Measurements from ENCODE around the gene ERCC1. TPM values are rescaled to one million over a fixed set of nuclear protein-coding genes. Genes with fewer than 3 reads are reported as not detected.

ERCC1 gene
- total and polyA plus RNA-seq, 2 of the 13 experiments (the other 11 are each of a cell fraction or from before 2014, with no cell fraction given): 40.0 to 66.4 TPM

- TF ChIP-seq ARID2 (CRISPR knock-in tag; IDR thresholded peaks at IDR 0.05; ENCODE audit: borderline replicate concordance): no peak
- TF ChIP-seq MAX (IDR thresholded peaks at IDR 0.05): peak; percentile 81
- TF ChIP-seq SP5 (CRISPR knock-in tag; IDR thresholded peaks at IDR 0.05; ENCODE audit: borderline replicate concordance, low read depth): peak; percentile 84
- no peak for TF ChIP-seq IRF1 (CRISPR knock-in tag; IDR thresholded peaks at IDR 0.05; ENCODE audit: low read depth)
- peak; percentile 74; the same call in 1 of the 2 replicates for TF ChIP-seq ZNF776 (CRISPR knock-in tag; IDR thresholded peaks at IDR 0.05)
- no peak for TF ChIP-seq CHD2 (IDR thresholded peaks at IDR 0.05; ENCODE audit: low read depth, low read length)
- TF ChIP-seq SRF (IDR thresholded peaks at IDR 0.05; ENCODE audit: low read depth, low read length): peak; percentile 51; the same call in 1 of the 2 replicates
- TF ChIP-seq ZNF18 (CRISPR knock-in tag; IDR thresholded peaks at IDR 0.05; ENCODE audit: insufficient replicate concordance): no peak
- peak; percentile 88 for TF ChIP-seq HDAC1 (CRISPR knock-in tag; IDR thresholded peaks at IDR 0.05)
- 0 out of 2 replicates have a peak, but pooled peaks have one; percentile 7 for TF ChIP-seq STAG1 (CRISPR knock-in tag; IDR thresholded peaks at IDR 0.05)
- no peak for TF ChIP-seq PRMT3 (CRISPR knock-in tag; IDR thresholded peaks at IDR 0.05; ENCODE audit: borderline replicate concordance, low read depth)
- TF ChIP-seq NPAS2 (CRISPR knock-in tag; IDR thresholded peaks at IDR 0.05; ENCODE audit: borderline replicate concordance): no peak
- TF ChIP-seq ZNF232 (CRISPR knock-in tag; IDR thresholded peaks at IDR 0.05; ENCODE audit: borderline replicate concordance): 0 out of 2 replicates have a peak, but pooled peaks have one; percentile 37
- TF ChIP-seq ZBTB43 (CRISPR knock-in tag; conservative IDR thresholded peaks at IDR 0.05): no peak
- peak; percentile 74; the same call in 1 of the 2 replicates for TF ChIP-seq FOXC1 (CRISPR knock-in tag; IDR thresholded peaks at IDR 0.05; ENCODE audit: borderline replicate concordance)
- TF ChIP-seq ZNF225 (CRISPR knock-in tag; IDR thresholded peaks at IDR 0.05): 0 out of 2 replicates have a peak, but pooled peaks have one; percentile 24
- no peak for TF ChIP-seq ZNF720 (CRISPR knock-in tag; IDR thresholded peaks at IDR 0.05)
- TF ChIP-seq ZNF282 (IDR thresholded peaks at IDR 0.05; ENCODE audit: partially characterized antibody): no peak
- no peak for TF ChIP-seq CENPT (CRISPR knock-in tag; IDR thresholded peaks at IDR 0.05; ENCODE audit: low read depth)
- TF ChIP-seq RAD21 (CRISPR knock-in tag; IDR thresholded peaks at IDR 0.05): 0 out of 2 replicates have a peak, but pooled peaks have one; percentile 13
- TF ChIP-seq CEBPG (CRISPR knock-in tag; IDR thresholded peaks at IDR 0.05): no peak
- TF ChIP-seq TARDBP (CRISPR knock-in tag; IDR thresholded peaks at IDR 0.05): peak; percentile 16; the same call in 1 of the 2 replicates
- TF ChIP-seq ZBTB34 (CRISPR knock-in tag; IDR thresholded peaks at IDR 0.05): no peak
- peak; percentile 84; the same call in 1 of the 2 replicates for TF ChIP-seq CCDC6 (CRISPR knock-in tag; IDR thresholded peaks at IDR 0.05)
- TF ChIP-seq RFX1 (IDR thresholded peaks at IDR 0.05): peak; percentile 79
- peak; percentile 100 for TF ChIP-seq HIVEP1 (CRISPR knock-in tag; IDR thresholded peaks at IDR 0.05)
These were observed 45.6 kb upstream of the ERCC1 start (continued) for GRCh38 chr19:45469132-45469944.
